ENCODE measurements around the gene ZNF730.
"Not testable (repeated sequence)": the region's sequence is repeated elsewhere in the genome, so short reads cannot be mapped to it uniquely, and the experiment has no call there.

The ZNF730 gene

DNA sequence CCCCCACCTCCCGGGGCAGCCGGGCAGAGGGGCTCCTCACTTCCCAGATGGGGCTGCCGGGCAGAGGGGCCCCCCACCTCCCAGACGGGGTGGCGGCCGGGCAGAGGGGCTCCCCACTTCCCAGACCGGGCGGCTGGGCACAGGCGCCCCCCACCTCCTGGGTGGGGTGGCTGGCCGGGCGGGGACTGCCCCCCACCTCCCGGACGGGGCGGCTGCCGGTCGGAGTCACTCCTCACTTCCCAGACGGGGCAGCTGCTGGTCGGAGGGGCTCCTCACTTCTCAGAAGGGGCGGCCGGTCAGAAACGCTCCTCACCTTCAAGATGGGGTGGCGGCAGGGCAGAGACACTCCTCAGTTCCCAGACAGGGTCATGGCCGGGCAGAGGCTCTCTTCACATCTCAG is 43.9 kb downstream of the ZNF730 start:
- TF ChIP-seq, protein P1, sequence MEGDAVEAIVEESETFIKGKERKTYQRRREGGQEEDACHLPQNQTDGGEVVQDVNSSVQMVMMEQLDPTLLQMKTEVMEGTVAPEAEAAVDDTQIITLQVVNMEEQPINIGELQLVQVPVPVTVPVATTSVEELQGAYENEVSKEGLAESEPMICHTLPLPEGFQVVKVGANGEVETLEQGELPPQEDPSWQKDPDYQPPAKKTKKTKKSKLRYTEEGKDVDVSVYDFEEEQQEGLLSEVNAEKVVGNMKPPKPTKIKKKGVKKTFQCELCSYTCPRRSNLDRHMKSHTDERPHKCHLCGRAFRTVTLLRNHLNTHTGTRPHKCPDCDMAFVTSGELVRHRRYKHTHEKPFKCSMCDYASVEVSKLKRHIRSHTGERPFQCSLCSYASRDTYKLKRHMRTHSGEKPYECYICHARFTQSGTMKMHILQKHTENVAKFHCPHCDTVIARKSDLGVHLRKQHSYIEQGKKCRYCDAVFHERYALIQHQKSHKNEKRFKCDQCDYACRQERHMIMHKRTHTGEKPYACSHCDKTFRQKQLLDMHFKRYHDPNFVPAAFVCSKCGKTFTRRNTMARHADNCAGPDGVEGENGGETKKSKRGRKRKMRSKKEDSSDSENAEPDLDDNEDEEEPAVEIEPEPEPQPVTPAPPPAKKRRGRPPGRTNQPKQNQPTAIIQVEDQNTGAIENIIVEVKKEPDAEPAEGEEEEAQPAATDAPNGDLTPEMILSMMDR (IDR thresholded peaks at IDR 0.05; ENCODE audit: insufficient read depth, low read length, poor library complexity, severe bottlenecking), result no peak
- TF ChIP-seq EZH2phosphoT487 (conservative IDR thresholded peaks at IDR 0.05; ENCODE audit: low read length), result no peak

DNA sequence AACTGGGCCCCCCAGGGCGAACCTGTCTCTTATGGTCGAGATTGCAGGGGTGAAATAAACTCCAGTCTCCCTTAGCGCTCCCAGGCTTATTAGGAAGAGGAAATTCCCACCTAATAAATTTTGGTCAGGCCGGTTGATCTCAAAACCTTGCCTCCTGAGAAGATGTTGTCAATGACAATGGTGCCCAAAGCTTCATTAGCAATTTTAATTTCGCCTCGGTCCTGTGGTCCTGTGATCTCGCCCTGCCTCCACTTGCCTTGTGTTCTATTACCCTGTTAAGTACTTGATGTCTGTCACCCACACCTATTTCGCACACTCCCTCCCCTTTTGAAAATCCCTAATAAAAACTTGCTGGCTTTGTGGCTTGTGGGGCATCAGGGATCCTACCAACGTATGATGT is 51.5 kb downstream of the ZNF730 start:
- H3K79me2 ChIP-seq (ENCODE audit: insufficient read depth, low read length); H4K20me1 ChIP-seq (ENCODE audit: low read depth, low read length); H3K9me2 ChIP-seq (replicated peaks; ENCODE audit: insufficient read depth, low read length); H3K27me3 ChIP-seq (ENCODE audit: low read length); H3K9me3 ChIP-seq (ENCODE audit: insufficient read depth, low read length); H3K27ac ChIP-seq (ENCODE audit: low read depth, low read length); H3K4me2 ChIP-seq (ENCODE audit: low read depth, low read length, poor library complexity, severe bottlenecking); H3K36me3 ChIP-seq (ENCODE audit: low read length); H3F3A ChIP-seq (ENCODE audit: insufficient read depth); H2AFZ ChIP-seq (ENCODE audit: low read depth, low read length, severe bottlenecking); H3K4me3 ChIP-seq (ENCODE audit: insufficient read depth, low read length, poor library complexity, severe bottlenecking); H3K9ac ChIP-seq (ENCODE audit: low read length): not testable (repeated sequence)

More for the DNA sequence above, 43.9 kb downstream of the ZNF730 start:
- no peak overlapping the region for H2AFZ ChIP-seq (ENCODE audit: low read depth, low read length, severe bottlenecking)
- 0 out of 2 replicates have a peak, but pooled peaks cover 3% of the 10 kb centered on the region for H3K9me3 ChIP-seq (ENCODE audit: insufficient read depth, low read length)
- H3K27ac ChIP-seq (ENCODE audit: low read depth, low read length), result no peak overlapping the region
- no peak overlapping the region for H3K4me2 ChIP-seq (ENCODE audit: low read depth, low read length, poor library complexity, severe bottlenecking)
- no peaks in the 10 kb centered on the region for H3K9me2 ChIP-seq (replicated peaks; ENCODE audit: insufficient read depth, low read length)
- no peaks in the 10 kb centered on the region for H3K27me3 ChIP-seq (ENCODE audit: low read length)
- H3F3A ChIP-seq (ENCODE audit: insufficient read depth), result no peaks in the 10 kb centered on the region
- H3K79me2 ChIP-seq (ENCODE audit: insufficient read depth, low read length), result no peaks in the 10 kb centered on the region
- H3K4me3 ChIP-seq (ENCODE audit: insufficient read depth, low read length, poor library complexity, severe bottlenecking), result no peak overlapping the region
- H4K20me1 ChIP-seq (ENCODE audit: low read depth, low read length), result no peaks in the 10 kb centered on the region
- H3K36me3 ChIP-seq (ENCODE audit: low read length), result no peaks in the 10 kb centered on the region
- no peak overlapping the region for H3K9ac ChIP-seq (ENCODE audit: low read length)

DNA sequence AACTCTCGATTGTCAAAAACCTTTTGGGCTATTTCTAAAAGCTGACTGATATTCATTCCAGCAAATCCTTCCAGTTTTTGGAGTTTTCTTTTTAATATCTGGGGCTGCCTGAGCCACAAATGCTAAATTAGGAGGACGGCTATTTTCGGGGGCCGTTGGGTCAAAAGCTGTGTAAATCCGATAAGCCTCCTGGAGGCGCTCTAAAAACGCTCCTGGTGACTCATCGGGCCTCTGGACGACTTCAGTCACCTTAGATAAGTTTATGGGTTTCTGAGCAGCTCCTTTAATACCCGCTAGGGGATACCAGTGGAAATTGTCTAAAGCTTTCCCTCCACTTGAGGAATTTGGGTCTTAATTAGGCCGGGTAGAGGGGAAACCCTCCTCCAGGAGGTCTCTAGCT is 66.4 kb downstream of the ZNF730 start:
- H3K9ac ChIP-seq (ENCODE audit: low read length), result no peak overlapping the region
- TF ChIP-seq, protein P1 (IDR thresholded peaks at IDR 0.05; ENCODE audit: insufficient read depth, low read length, poor library complexity, severe bottlenecking), result no peak
- TF ChIP-seq EZH2phosphoT487 (conservative IDR thresholded peaks at IDR 0.05; ENCODE audit: low read length), result no peak

DNA sequence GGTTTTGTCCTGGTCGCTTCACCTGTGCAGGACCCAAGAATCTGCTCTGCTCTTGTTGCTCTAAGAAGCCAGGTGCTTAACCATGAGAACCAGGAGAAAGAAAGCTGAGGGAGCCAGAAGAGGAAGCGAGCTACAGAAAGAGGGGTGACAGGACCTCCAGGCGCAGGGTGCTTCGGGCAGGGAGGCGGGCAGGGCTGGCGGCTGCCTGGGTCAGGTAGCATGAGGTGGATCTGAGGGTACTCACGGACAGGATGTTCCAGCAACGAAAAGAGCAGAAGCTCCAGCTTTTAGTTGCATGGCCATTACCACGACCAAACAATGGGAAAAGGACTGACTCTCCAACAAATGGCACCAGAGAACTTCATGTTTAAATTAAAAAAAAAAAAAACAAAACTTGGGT is 73.5 kb downstream of the ZNF730 start:
- Histone ChIP-seq H3K9ac (ENCODE audit: low read length) (no peak overlapping the region), H3K79me2 (ENCODE audit: insufficient read depth, low read length) (no peaks in the 10 kb centered on the region), H2AFZ (ENCODE audit: low read depth, low read length, severe bottlenecking) (no peak overlapping the region), H3K27me3 (ENCODE audit: low read length) (no peaks in the 10 kb centered on the region), H3K36me3 (ENCODE audit: low read length) (no peaks in the 10 kb centered on the region), H3K9me3 (ENCODE audit: insufficient read depth, low read length) (no peaks in the 10 kb centered on the region), H3K9me2 (replicated peaks; ENCODE audit: insufficient read depth, low read length) (no peaks in the 10 kb centered on the region), H3F3A (ENCODE audit: insufficient read depth) (no peaks in the 10 kb centered on the region), H3K4me3 (ENCODE audit: insufficient read depth, low read length, poor library complexity, severe bottlenecking) (no peak overlapping the region), H3K27ac (ENCODE audit: low read depth, low read length) (no peak overlapping the region), H4K20me1 (ENCODE audit: low read depth, low read length) (no peaks in the 10 kb centered on the region), H3K4me2 (ENCODE audit: low read depth, low read length, poor library complexity, severe bottlenecking) (no peak overlapping the region)
- TF ChIP-seq, protein P1 (IDR thresholded peaks at IDR 0.05; ENCODE audit: insufficient read depth, low read length, poor library complexity, severe bottlenecking), result no peak
- no peak for TF ChIP-seq EZH2phosphoT487 (conservative IDR thresholded peaks at IDR 0.05; ENCODE audit: low read length)

More for the DNA sequence above, 66.4 kb downstream of the ZNF730 start:
- Histone ChIP-seq H3K9me2 (replicated peaks; ENCODE audit: insufficient read depth, low read length) (no peaks in the 10 kb centered on the region), H4K20me1 (ENCODE audit: low read depth, low read length) (no peaks in the 10 kb centered on the region), H3K79me2 (ENCODE audit: insufficient read depth, low read length) (no peaks in the 10 kb centered on the region), H3F3A (ENCODE audit: insufficient read depth) (no peaks in the 10 kb centered on the region), H2AFZ (ENCODE audit: low read depth, low read length, severe bottlenecking) (no peak overlapping the region), H3K4me2 (ENCODE audit: low read depth, low read length, poor library complexity, severe bottlenecking) (no peak overlapping the region), H3K9me3 (ENCODE audit: insufficient read depth, low read length) (0 out of 2 replicates have a peak, but pooled peaks cover 4% of the 10 kb centered on the region), H3K36me3 (ENCODE audit: low read length) (no peaks in the 10 kb centered on the region), H3K4me3 (ENCODE audit: insufficient read depth, low read length, poor library complexity, severe bottlenecking) (no peak overlapping the region), H3K27ac (ENCODE audit: low read depth, low read length) (no peak overlapping the region), H3K27me3 (ENCODE audit: low read length) (no peaks in the 10 kb centered on the region)

All from SU-DHL-6 (cell line).